ENCODE results near the gene APCDD1L.

The APCDD1L gene

DNA sequence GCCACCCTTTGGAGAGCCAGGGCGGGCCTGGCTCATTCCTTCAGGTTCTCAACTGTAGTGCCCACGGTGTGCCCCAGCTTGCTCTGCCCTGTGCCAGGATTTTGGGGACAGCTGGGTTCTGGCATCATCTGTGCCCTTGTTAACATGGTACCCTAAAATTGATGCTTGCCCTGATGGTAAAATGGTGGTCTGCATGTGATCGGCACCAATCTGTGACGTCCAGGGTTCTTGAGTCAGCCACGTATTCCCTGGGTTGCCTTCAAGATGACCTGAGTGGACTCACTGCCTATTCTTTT lies 31.2 kb upstream of the APCDD1L start:
- no peak for TF ChIP-seq TAF1 (IDR thresholded peaks at IDR 0.05; ENCODE audit: borderline replicate concordance, insufficient read depth, low read length)

DNA sequence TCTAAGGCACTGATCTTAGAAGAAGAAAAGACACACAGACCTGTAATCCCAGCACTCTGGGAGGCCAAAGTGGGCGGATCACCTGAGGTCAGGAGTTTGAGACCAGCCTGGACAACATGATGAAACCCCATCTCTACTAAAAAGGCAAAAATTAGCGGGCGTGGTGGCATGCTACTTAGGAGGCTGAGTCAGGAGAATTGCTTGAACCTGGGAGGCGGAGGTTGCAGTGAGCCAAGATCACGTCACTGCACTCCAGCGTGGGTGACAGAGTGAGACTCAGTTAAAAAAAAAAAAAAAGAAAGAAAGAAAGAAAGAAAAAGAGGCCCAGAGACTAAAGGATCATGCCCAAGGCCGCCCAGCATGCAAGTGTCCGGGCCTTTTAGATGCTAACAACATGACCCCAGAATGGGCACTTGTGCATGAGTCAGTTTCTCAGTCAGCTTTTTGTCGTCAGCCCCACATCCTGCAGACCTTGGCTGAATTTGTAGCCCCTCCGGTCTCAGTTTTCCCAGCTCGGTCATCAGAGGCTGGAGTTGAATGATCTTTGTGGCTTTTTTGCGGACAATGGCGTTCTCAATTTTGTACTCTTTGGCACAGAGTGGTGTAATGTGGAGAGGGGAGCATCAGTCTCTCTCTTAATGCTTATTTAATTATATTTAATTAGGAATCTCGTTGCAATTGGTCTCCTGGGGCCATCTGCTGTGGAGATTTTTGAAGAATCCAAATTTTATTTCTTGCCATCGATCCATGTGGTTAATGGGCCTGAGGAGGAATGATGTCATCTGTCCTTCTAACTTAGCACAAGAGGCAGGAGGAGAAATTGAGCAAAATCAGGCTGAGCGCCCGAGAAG lies 30.6 kb upstream of the APCDD1L start:
- TF ChIP-seq FOXP2 (optimal IDR thresholded peaks at IDR 0.05; ENCODE audit: borderline replicate concordance, extremely low read depth, extremely low read length, insufficient read depth) (no peak), TAF1 (IDR thresholded peaks at IDR 0.05; ENCODE audit: borderline replicate concordance, insufficient read depth, low read length) (no peak), SIN3A (IDR thresholded peaks at IDR 0.05; ENCODE audit: borderline replicate concordance, insufficient read depth, low read length) (no peak), POLR2AphosphoS5 (IDR thresholded peaks at IDR 0.05; ENCODE audit: low read depth, low read length) (no peak)
- TF ChIP-seq, protein P1, sequence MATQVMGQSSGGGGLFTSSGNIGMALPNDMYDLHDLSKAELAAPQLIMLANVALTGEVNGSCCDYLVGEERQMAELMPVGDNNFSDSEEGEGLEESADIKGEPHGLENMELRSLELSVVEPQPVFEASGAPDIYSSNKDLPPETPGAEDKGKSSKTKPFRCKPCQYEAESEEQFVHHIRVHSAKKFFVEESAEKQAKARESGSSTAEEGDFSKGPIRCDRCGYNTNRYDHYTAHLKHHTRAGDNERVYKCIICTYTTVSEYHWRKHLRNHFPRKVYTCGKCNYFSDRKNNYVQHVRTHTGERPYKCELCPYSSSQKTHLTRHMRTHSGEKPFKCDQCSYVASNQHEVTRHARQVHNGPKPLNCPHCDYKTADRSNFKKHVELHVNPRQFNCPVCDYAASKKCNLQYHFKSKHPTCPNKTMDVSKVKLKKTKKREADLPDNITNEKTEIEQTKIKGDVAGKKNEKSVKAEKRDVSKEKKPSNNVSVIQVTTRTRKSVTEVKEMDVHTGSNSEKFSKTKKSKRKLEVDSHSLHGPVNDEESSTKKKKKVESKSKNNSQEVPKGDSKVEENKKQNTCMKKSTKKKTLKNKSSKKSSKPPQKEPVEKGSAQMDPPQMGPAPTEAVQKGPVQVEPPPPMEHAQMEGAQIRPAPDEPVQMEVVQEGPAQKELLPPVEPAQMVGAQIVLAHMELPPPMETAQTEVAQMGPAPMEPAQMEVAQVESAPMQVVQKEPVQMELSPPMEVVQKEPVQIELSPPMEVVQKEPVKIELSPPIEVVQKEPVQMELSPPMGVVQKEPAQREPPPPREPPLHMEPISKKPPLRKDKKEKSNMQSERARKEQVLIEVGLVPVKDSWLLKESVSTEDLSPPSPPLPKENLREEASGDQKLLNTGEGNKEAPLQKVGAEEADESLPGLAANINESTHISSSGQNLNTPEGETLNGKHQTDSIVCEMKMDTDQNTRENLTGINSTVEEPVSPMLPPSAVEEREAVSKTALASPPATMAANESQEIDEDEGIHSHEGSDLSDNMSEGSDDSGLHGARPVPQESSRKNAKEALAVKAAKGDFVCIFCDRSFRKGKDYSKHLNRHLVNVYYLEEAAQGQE (IDR thresholded peaks at IDR 0.05; ENCODE audit: insufficient read depth in 1 of 2, low read depth in 2 of 2, low read length in 2 of 2): no peak

DNA sequence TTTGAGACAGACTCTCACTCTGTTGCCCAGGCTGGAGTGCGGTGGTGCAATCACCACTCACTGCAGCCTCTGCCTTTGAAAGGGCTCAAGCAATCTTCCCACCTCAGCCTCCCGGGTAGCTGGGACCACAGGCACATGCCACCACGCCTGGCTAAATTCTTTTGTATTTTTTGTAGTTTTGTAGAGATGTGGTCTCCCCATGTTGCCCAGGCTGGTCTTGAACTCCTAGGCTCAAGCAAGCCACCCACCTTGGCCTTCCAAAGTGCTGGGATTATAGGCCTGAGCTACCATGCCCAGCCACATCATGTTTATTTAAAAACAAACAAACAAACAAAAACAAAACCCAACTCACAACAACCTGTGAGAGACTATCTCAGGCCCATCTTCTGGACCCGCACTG lies 29.7 kb upstream of the APCDD1L start:
- TF ChIP-seq FOXP2 (optimal IDR thresholded peaks at IDR 0.05; ENCODE audit: borderline replicate concordance, extremely low read depth, extremely low read length, insufficient read depth) (no peak), TAF1 (IDR thresholded peaks at IDR 0.05; ENCODE audit: borderline replicate concordance, insufficient read depth, low read length) (no peak), POLR2AphosphoS5 (IDR thresholded peaks at IDR 0.05; ENCODE audit: low read depth, low read length) (no peak)
- TF ChIP-seq, protein P1 (IDR thresholded peaks at IDR 0.05; ENCODE audit: insufficient read depth in 1 of 2, low read depth in 2 of 2, low read length in 2 of 2): no peak

DNA sequence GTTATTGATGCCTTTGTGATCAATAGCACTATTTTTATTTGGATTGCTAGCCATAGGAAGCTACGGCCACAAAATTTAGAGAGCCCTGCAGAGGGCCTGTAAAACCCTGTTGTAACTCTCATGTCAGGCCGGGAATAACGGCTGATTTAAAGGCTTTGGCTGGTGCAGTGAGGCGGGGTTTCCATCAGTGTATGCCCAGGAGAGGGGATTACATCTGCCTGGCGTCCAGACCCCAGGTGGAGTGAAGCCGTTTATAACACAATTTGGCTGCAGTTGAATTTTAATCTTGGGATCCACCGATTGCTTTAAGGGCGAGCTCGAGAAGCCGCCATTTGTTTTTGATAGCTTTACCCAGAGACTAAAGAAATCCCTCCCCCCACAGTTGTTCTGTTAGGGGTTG lies 29.1 kb upstream of the APCDD1L start:
- TF ChIP-seq FOXP2 (optimal IDR thresholded peaks at IDR 0.05; ENCODE audit: borderline replicate concordance, extremely low read depth, extremely low read length, insufficient read depth) (no peak), SIN3A (IDR thresholded peaks at IDR 0.05; ENCODE audit: borderline replicate concordance, insufficient read depth, low read length) (no peak), TAF1 (IDR thresholded peaks at IDR 0.05; ENCODE audit: borderline replicate concordance, insufficient read depth, low read length) (no peak), POLR2AphosphoS5 (IDR thresholded peaks at IDR 0.05; ENCODE audit: low read depth, low read length) (no peak)
- TF ChIP-seq, protein P1 (IDR thresholded peaks at IDR 0.05; ENCODE audit: insufficient read depth in 1 of 2, low read depth in 2 of 2, low read length in 2 of 2): no peak

DNA sequence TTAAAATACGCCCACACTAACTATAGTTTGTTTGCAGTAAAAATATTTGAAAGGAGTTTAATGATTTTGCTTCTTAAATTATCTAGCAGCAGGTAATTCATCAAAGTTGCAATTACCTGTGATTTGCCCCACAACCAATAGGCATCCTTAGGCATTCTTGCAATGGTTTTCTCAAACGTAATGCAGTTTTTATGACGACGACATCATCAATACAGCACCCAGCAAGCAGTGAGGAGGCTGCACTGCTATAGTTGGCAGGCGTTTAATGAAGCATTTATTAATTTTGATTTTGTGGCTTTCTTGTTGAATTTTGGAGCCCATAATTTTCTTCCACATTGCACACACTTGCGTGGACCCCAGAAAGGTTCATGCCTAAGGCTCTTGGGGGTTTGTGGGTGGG lies 28.1 kb upstream of the APCDD1L start:
- TF ChIP-seq TAF1 (IDR thresholded peaks at IDR 0.05; ENCODE audit: borderline replicate concordance, insufficient read depth, low read length) (no peak), SIN3A (IDR thresholded peaks at IDR 0.05; ENCODE audit: borderline replicate concordance, insufficient read depth, low read length) (no peak), POLR2AphosphoS5 (IDR thresholded peaks at IDR 0.05; ENCODE audit: low read depth, low read length) (no peak), FOXP2 (optimal IDR thresholded peaks at IDR 0.05; ENCODE audit: borderline replicate concordance, extremely low read depth, extremely low read length, insufficient read depth) (no peak)
- TF ChIP-seq, protein P1 (IDR thresholded peaks at IDR 0.05; ENCODE audit: insufficient read depth in 1 of 2, low read depth in 2 of 2, low read length in 2 of 2): no peak

Data from PFSK-1 (cell line).